H1 (cell line): ENCODE measurements around the gene LILRA1.

Experiments
- BCL11A ChIP-seq, 2 experiments: IDR thresholded peaks; one replicate each; pipeline ENCODE4 v1.6.1; 2011; ENCODE audit warnings: low read depth in 2 of 2, low read length in 2 of 2, mild to moderate bottlenecking in 2 of 2
- BRCA1 ChIP-seq: IDR thresholded peaks from 2 replicates; pipeline ENCODE4 v1.6.1; 2012; ENCODE audit warnings: low read depth, low read length, improper control_type of control experiment
- CHD2 ChIP-seq: IDR thresholded peaks from 2 replicates; pipeline ENCODE4 v1.6.1; 2012; ENCODE audit warnings: low read length, improper control_type of control experiment
- EZH2 ChIP-seq: fragments of 200-600 bp; sonication (generic); IDR thresholded peaks from 2 replicates; pipeline ENCODE4 v1.7.1; 2012; ENCODE audit warnings: low read depth, mild to moderate bottlenecking, moderate library complexity, low read length, inconsistent platforms; ENCODE audit not compliant: severe bottlenecking
- GTF2F1 ChIP-seq: IDR thresholded peaks from 2 replicates; pipeline ENCODE4 v1.6.1; 2012; ENCODE audit warnings: low read depth, low read length, improper control_type of control experiment, borderline replicate concordance
- HDAC2 ChIP-seq, 2 experiments: fragments of 300-600 bp in 1 of 2; sonication (generic) in 1 of 2; IDR thresholded peaks; 2 replicates each; pipeline ENCODE4 v1.6.1; 2011 to 2012; ENCODE audit warnings: low read depth in 2 of 2, low read length in 2 of 2, mild to moderate bottlenecking in 2 of 2, moderate library complexity in 2 of 2, borderline replicate concordance in 1 of 2, inconsistent platforms in 1 of 2
- KDM1A ChIP-seq: fragments of 200-600, 300-600 bp; sonication (generic); IDR thresholded peaks from 2 replicates; pipeline ENCODE4 v1.7.1; 2016; ENCODE audit warnings: mild to moderate bottlenecking, low read length, borderline replicate concordance
- NRF1 ChIP-seq: IDR thresholded peaks from 2 replicates; pipeline ENCODE4 v1.6.1; 2011; ENCODE audit warnings: mild to moderate bottlenecking, low read depth, low read length, improper control_type of control experiment
- POLR2AphosphoS5 ChIP-seq: IDR thresholded peaks from 2 replicates; pipeline ENCODE4 v1.6.1; 2011; ENCODE audit warnings: low read depth, low read length
- RAD21 ChIP-seq, 2 experiments: IDR thresholded peaks in 1 of 2; conservative IDR thresholded peaks in 1 of 2; 2 replicates each; pipeline ENCODE4 v1.6.1; 2011; ENCODE audit warnings: low read depth in 2 of 2, low read length in 2 of 2, improper control_type of control experiment in 1 of 2, inconsistent platforms in 1 of 2, mild to moderate bottlenecking in 1 of 2, moderate library complexity in 1 of 2
- SP2 ChIP-seq: IDR thresholded peaks from 2 replicates; pipeline ENCODE4 v1.6.1; 2012; ENCODE audit warnings: mild to moderate bottlenecking, low read length, inconsistent platforms
- ZNF274 ChIP-seq: IDR thresholded peaks from 2 replicates; pipeline ENCODE4 v1.7.0; 2012; ENCODE audit warnings: low read length, borderline replicate concordance; ENCODE audit errors: extremely low read depth
- TF ChIP-seq, protein P1 (sequence below), 3 experiments: IDR thresholded peaks; 1 replicate in 2 of 3; 2 replicates in 1 of 3; pipeline versions ENCODE4 v1.5.1 to v1.6.1; 2011; ENCODE audit warnings: low read length in 3 of 3, mild to moderate bottlenecking in 3 of 3, inconsistent platforms in 2 of 3, low read depth in 1 of 3, moderate library complexity in 1 of 3; ENCODE audit not compliant: insufficient read depth in 1 of 3; ENCODE audit errors: control extremely low read depth in 1 of 3

DNA sequence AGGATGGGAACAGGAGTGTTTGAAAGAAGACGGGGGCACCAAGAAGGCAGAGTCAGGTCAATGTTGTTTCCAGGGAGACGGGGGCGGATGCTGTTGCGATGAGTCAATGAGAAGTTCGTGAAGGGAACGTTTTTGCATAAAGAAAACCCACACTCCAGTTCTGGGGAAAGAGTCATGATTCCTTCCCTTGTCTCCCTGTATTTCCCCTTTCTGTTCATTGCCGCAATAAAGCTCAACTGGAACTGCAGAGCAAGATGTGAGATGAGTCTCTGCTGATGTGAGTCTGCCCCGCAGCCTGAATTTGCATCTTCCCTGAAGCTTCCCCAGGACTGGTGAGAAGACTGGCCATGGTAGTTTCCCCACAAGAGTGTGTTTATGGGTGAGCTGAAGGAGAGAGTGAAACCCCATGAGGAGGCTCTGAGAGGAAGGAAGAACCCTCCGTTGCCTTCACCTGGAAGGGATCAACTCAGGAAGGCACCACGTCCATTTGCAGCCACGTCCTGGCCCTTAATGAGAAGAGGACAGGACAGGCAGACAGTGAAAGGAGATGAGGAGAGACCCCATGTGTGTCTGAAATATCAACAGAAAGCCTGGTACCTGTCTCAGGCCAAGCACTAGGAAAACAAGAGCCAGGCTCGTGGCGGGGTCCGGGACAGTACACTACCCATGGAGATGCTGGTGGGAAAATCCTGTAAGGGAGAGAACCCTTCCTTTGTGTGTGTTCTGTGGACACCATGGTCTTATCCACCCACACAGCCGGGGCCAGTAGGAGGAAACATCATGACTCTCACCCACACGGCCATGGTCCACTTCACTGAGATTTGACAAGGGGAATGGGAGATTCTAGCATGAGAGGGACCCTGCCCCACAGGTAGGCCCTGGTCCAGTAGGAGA lies 13.7 kb downstream of the LILRA1 start:
- TF ChIP-seq, protein P1, sequence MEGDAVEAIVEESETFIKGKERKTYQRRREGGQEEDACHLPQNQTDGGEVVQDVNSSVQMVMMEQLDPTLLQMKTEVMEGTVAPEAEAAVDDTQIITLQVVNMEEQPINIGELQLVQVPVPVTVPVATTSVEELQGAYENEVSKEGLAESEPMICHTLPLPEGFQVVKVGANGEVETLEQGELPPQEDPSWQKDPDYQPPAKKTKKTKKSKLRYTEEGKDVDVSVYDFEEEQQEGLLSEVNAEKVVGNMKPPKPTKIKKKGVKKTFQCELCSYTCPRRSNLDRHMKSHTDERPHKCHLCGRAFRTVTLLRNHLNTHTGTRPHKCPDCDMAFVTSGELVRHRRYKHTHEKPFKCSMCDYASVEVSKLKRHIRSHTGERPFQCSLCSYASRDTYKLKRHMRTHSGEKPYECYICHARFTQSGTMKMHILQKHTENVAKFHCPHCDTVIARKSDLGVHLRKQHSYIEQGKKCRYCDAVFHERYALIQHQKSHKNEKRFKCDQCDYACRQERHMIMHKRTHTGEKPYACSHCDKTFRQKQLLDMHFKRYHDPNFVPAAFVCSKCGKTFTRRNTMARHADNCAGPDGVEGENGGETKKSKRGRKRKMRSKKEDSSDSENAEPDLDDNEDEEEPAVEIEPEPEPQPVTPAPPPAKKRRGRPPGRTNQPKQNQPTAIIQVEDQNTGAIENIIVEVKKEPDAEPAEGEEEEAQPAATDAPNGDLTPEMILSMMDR (IDR thresholded peaks at IDR 0.05; ENCODE audit: control extremely low read depth in 1 of 3, insufficient read depth in 1 of 3, low read depth in 1 of 3, low read length in 3 of 3) = no peak
- no peak for TF ChIP-seq RAD21 (IDR thresholded peaks at IDR 0.05 in 1 of 2, conservative IDR thresholded peaks at IDR 0.05 in 1 of 2; ENCODE audit: low read depth in 2 of 2, low read length in 2 of 2)
- no peak for TF ChIP-seq POLR2AphosphoS5
- TF ChIP-seq ZNF274 = no peak
- TF ChIP-seq BCL11A (IDR thresholded peaks at IDR 0.05; ENCODE audit: low read depth in 2 of 2, low read length in 2 of 2) = no peak
- TF ChIP-seq CHD2 = no peak
- no peak for TF ChIP-seq NRF1
- no peak for TF ChIP-seq KDM1A
- TF ChIP-seq EZH2 = no peak
- TF ChIP-seq HDAC2 (IDR thresholded peaks at IDR 0.05; ENCODE audit: borderline replicate concordance in 1 of 2, low read depth in 2 of 2, low read length in 2 of 2) = no peak
- no peak for TF ChIP-seq BRCA1
- no peak for TF ChIP-seq GTF2F1
- no peak for TF ChIP-seq SP2
